ENCODE measurements around the gene EBPL.

GRCh38 chr13:49636705-49637104, 54.6 kb downstream of the EBPL start:
- TF ChIP-seq POLR2A (IDR thresholded peaks at IDR 0.05; ENCODE audit: low read length) (no peak), GATA1 (IDR thresholded peaks at IDR 0.05; ENCODE audit: low read depth, low read length) (no peak)
